GM21528 (cell line): ENCODE data around the gene ANKRD40CL.
"Not testable (repeated sequence)": the region's sequence is repeated elsewhere in the genome, so short reads cannot be mapped to it uniquely, and the experiment has no call there.

ENCODE experiments used
- ATAC-seq: cut with Tn5 transposase; IDR thresholded peaks from one replicate; pipeline ENCODE4 v1.9.1; 2021; ENCODE audit warnings: mild to moderate bottlenecking, moderate library complexity; ENCODE audit not compliant: unreplicated experiment, low FRiP score

The ANKRD40CL gene

DNA sequence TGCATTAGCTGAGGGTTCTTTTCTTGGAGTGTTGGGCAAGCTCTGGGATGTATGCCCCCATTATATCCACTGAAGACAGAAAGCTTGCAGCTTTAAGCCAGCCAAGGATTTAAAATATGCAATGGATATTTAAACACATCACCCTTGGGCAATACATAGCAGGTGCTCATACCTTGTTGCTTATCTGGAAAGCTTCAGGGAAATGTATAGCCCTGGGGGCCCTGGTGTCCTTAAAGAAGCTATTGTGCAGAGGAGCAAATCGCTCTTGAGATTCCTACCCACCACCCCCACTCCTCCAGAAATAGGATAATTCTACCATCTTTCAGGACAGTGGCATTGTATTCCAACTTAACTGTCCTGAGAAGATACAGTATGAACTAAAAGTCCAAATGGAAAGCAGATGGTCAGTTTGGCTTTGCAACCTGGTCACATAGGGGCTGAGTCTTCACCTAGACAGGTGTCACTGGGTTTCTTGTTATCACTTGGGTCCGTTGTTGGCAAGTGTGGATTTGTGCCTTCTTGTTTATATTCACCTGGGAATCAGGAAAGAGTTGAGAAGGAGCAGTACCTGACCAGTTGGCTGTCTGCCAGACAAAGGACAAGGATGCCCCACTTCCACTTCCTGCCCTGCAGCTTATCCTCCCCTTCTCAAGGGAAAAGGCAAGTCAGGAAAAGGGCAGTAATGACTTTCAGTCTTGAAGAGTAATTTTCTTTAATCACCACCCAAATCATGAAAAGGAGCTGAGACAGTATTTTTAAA lies 3.4 kb downstream of the ANKRD40CL start:
- no peak for ATAC-seq

DNA sequence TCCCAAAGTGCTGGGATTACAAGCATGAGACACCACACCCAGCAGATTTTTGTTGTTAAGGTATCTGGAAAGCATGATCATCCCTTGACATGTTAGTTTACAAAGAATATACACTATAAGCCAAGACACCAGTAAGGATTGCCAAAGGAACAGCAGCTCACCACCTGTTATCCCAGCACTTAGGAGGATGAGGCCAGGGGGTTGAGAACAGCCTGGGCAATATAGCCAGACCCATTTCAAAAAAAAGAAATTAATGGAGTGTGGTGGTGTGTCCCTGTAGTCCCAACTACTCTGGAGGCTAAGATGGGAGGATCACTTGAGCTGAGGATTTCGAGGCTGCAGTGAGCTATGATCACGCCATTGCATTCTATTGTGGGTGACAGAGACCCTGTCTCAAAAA lies 5.1 kb downstream of the ANKRD40CL start:
- no peak for ATAC-seq

DNA sequence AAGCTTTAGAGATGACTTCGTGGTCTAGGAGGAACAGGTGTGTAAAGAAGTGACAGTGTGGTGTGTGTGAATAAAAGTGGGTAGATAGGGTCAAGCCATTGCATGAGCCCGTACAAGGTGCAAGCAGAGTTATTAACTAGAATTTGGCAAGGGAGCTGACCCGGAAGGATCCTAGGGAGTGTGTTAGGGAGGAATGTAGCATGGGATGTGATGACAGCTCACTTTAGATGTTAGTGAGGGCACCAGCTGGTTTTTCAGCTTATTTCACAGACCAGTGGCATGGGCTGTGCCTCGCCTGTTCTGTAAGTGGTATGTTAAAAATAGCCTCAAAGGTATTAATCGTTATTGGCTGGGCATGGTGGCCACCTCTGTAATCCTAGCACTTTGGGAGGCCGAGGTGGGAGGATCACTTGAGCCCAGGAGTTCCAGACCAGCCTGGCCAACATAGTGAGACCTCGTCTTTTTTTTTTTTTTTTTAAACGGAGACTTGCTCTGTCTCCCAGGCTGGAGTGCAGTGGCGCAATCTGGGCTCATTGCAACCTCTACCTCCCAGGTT lies 8.3 kb downstream of the ANKRD40CL start:
- no peak for ATAC-seq

GRCh38 chr17:50758524-50758923 lies 8.8 kb downstream of the ANKRD40CL start:
- no peak for ATAC-seq

GRCh38 chr17:50754521-50754920 lies 12.8 kb downstream of the ANKRD40CL start:
- no peak for ATAC-seq

GRCh38 chr17:50749245-50749644 lies 18.1 kb downstream of the ANKRD40CL start:
- no peak for ATAC-seq

DNA sequence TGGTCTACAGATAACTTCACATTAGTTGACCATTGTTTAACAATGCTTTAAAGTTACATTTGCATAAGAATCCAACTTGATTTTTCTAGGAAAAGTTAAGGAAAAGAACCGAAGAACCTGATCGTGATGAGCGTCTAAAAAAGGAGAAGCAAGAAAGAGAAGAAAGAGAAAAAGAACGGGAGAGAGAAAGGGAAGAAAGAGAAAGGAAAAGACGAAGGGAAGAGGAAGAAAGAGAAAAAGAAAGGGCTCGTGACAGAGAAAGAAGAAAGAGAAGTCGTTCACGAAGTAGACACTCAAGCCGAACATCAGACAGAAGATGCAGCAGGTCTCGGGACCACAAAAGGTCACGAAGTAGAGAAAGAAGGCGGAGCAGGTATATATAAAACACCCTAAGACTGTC lies 21.7 kb downstream of the ANKRD40CL start:
- no peak for ATAC-seq

GRCh38 chr17:50739098-50739497 lies 28.2 kb downstream of the ANKRD40CL start:
- no peak for ATAC-seq

- no peak for ATAC-seq
Observed at GRCh38 chr17:50737118-50737698, 30.1 kb downstream of the ANKRD40CL start.

GRCh38 chr17:50735287-50735686 lies 32.0 kb downstream of the ANKRD40CL start:
- ATAC-seq = no peak

- no peak for ATAC-seq
Observed at GRCh38 chr17:50731575-50732460, 35.5 kb downstream of the ANKRD40CL start.

DNA sequence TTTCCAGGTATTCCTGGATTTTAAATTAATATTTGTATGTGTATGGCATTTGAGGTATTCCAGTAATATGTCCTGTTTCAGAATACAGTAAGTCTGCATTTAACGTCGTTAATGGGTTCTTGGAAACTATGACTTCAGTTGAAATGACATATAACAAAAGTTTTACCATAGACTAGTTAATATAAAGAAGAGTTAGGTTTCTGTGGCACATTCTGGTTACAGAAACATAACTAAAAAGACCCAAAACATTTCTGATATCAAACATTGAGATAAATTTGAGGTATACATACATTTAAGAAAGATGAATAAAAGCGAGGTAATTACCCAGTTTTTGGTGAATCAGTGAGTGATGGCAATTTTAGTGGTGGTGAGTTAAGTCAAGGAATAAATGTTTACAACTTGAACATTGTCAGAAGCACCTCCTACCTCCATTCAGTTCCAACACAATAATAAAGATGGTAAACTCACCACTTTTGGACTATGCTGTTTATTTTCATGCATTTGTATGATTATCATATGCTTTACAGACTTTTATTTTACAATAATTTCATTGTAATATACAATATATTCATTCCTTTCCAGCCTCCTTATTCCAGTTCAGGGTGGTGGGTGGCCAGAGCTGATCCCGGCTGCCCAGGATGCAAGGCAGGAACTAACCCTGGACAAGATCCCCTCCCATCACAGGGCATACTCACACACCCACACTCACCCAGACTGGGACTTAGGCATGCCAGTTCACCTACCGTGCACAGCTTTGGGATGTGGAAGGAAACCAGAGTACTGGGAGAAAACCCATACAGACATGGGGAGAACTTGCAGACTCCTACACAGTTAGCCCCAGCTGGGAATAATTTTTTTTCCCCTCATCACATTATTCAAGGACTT lies 38.2 kb downstream of the ANKRD40CL start:
- no peak for ATAC-seq

DNA sequence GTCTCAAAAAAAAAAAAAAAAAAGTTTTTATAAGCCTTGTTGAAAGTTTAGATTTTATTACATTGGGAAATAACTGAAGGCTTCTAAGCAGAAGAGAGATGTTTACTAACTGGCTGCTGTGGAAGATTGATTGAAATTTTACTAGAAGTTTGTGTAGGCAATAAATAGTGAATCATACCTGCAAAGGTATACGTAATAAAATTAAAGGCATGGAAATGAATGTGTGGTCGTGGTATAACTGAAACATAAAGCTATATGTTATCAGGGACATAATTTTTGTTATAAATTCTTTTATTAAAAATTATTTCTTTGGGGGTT lies 39.2 kb downstream of the ANKRD40CL start:
- no peak for ATAC-seq

DNA sequence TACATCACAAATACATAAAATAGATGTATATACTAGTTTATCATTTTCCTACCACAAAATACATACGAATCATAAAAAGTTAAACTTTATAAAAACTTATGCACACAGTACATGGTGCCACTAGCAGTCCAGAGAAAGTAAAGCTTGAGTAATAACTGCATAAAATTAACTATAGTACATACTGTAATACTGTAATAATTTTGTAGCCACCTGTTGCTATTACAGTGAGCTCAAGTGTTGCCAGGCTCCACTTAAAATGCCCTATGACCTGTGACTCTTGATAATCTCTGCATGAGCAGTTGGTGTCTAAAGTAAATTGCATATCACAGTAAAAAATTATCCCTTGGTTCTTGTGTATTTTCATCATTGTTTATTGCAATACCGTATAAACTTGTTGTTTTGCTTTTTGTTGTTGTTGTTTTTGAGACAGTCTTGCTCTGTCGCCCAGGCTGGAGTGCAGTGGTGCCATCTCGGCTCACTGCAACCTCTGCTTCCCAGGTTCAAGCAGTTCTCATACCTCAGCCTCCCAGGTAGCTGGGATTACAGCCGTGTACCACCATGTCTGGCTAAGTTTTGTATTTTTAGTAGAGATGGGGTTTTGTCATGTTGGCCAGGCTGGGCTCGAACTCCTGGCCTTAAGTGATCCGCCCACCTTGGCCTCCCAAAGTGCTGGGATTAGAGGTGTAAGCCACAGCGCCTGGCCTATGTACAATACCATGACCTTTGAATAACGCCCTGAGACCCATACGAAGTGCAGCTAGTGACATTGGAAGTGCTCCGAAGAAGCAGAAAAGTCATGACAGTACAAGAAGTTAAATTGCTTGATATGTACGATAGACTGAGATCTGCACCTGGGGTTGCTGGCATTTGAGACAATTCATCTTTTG lies 41.3 kb downstream of the ANKRD40CL start:
- ATAC-seq = no peak

DNA sequence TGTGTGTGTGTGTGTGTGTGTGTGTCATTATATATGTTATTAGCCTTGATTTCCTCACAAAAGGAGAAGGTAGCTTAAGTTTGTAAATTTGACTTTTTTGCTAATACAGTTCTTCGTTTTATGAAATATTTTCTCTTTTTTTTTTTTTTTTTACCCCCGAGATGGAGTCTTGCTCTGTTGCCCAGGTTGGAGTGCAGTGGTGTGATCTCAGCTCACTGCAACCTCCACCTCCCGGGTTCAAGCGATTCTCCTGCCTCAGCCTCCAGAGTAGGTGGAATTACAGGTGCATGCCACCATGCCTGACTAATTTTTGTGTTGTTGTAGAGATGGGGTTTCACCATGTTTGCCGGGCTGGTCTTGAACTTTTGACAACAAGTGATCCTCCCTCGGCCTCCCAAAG lies 42.7 kb downstream of the ANKRD40CL start:
- not testable (repeated sequence) for ATAC-seq

DNA sequence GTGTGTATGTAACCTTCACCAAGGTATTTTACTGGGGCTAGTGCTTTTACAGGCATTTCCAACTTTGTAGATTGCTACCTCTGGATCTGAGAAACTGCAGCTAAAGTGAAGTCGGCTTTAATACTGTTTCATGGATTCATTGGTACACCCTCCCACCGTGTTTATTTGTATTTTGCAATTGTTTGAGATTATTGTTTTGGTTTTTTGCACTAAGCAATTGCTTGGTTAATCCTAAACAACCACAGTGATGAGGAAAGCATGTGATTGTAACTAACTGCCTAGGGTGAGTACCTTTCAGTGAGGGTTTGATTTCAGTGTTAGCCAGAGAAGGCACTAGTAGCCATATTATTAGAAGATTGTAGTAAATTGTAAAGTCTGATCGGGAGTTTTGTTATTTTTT lies 44.6 kb downstream of the ANKRD40CL start:
- ATAC-seq = no peak

GRCh38 chr17:50721194-50722010 lies 45.9 kb downstream of the ANKRD40CL start:
- ATAC-seq = no peak
